A673 (cell line): ENCODE data around the gene MIAT. TPM values are rescaled to one million over a fixed set of nuclear protein-coding genes. Genes with fewer than 3 reads are reported as not detected.

ENCODE experiments used
- BruUV-seq: library from RNA; stranded (reverse); fragments of 400-500 nt; replicated peaks from 2 replicates; lab custom pipeline; 2021; lab: Mats Ljungman, UMichigan
- CTCF ChIA-PET: fragments of 300-600 bp; sonication (Branson Sonifier 250); formaldehyde crosslinking; loops from one replicate; lab custom pipeline; 2022; ENCODE audit warnings: antibody characterized with exemption; lab: Charles Lee
- POLR2A ChIA-PET: fragments of 300-600 bp; sonication (Branson Sonifier 250); formaldehyde crosslinking; loops from one replicate; lab custom pipeline; 2022; ENCODE audit warnings: antibody characterized with exemption; ENCODE audit not compliant: low non-redundant PET; lab: Charles Lee
- DNase-seq: peaks from one replicate; pipeline ENCODE4 v3.0.0-alpha.2; 2015; ENCODE audit warnings: low spot score
- H3K27ac ChIP-seq: fragments of 200-600 bp; sonication (generic); 2 replicates; pipeline ENCODE4 v1.5.1; 2016; ENCODE audit warnings: mixed run types, low read depth, mild to moderate bottlenecking, mixed read lengths, antibody characterized with exemption, low read length; ENCODE audit not compliant: poor library complexity, severe bottlenecking
- H3K27me3 ChIP-seq: fragments of 200-600 bp; sonication (generic); replicated peaks from 2 replicates; pipeline ENCODE4 v1.6.1; 2017; ENCODE audit warnings: mixed run types, low read depth, mild to moderate bottlenecking, mixed read lengths, antibody characterized with exemption, low read length; ENCODE audit not compliant: insufficient read depth, poor library complexity
- H3K36me3 ChIP-seq: fragments of 200-600 bp; sonication (generic); 2 replicates; pipeline ENCODE4 v1.6.1; 2016; ENCODE audit warnings: mixed run types, mild to moderate bottlenecking, mixed read lengths, antibody characterized with exemption, low read length; ENCODE audit not compliant: insufficient read depth, poor library complexity, severe bottlenecking
- H3K4me1 ChIP-seq: fragments of 200-600 bp; sonication (generic); 2 replicates; pipeline ENCODE4 v1.6.1; 2017; ENCODE audit warnings: mixed run types, mild to moderate bottlenecking, mixed read lengths, antibody characterized with exemption, low read length; ENCODE audit not compliant: insufficient read depth, poor library complexity, severe bottlenecking
- H3K4me3 ChIP-seq: fragments of 200-600 bp; sonication (generic); 2 replicates; pipeline ENCODE4 v1.5.1; 2016; ENCODE audit warnings: low read depth, mixed run types, mild to moderate bottlenecking, mixed read lengths, low read length; ENCODE audit not compliant: poor library complexity, severe bottlenecking
- H3K9me3 ChIP-seq: fragments of 200-600 bp; sonication (generic); 2 replicates; pipeline ENCODE4 v1.6.1; 2016; ENCODE audit warnings: mixed run types, low read depth, mild to moderate bottlenecking, mixed read lengths, antibody characterized with exemption, low read length; ENCODE audit not compliant: poor library complexity, severe bottlenecking
- CTCF ChIP-seq: fragments of 300-800, 200-600 bp; sonication (generic); conservative IDR thresholded peaks from 2 replicates; pipeline ENCODE4 v1.5.1; 2017; ENCODE audit warnings: low read depth, mild to moderate bottlenecking, antibody characterized with exemption, low read length, moderate library complexity, mixed read lengths
- EZH2 ChIP-seq: fragments of 200-600 bp; sonication (generic); IDR thresholded peaks from 2 replicates; pipeline ENCODE4 v1.6.1; 2017; ENCODE audit warnings: borderline replicate concordance, low read depth, mild to moderate bottlenecking, mixed read lengths, antibody characterized with exemption, low read length; ENCODE audit not compliant: poor library complexity, severe bottlenecking
- intact Hi-C: fragments of 100-400 bp; cut with micrococcal nuclease; formaldehyde crosslinking; loops from one replicate; pipeline ENCODE4 v1.10.0; 2022; ENCODE audit not compliant: unreplicated experiment
- total RNA-seq: library from RNA; stranded (reverse); gene quantifications from 2 replicates; pipeline ENCODE4 v1.2.3, GENCODE V29; 2021

MIAT gene
- total RNA-seq, 1 experiment from 2014 or later, result 6.2 TPM

DNA sequence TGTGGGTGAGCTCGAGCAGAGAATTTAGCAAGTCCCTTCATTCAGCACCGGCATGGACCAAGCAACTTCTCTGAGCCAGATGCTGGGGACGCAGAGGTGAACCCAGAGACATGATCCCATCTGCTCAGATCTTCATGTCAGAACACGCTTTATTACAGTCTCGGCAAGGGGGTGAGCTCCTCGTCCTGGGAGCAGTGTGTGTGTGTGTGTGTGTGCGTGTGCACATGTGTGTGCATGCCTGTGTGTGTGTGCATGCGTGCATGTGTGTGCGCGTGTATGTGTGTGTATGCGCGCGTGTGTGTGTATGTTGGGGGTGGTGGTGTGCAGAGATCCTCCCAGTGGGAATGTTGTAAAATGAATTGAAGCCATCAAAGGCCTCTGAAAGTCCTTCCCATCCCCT lies 9.8 kb downstream of the MIAT start:
- intact Hi-C loops, result no loop called here
- TF ChIP-seq EZH2 (no peak), CTCF (no peak)
- Histone ChIP-seq H3K4me3 (no peak overlapping the region), H3K4me1 (peaks cover 5% of the 10 kb centered on the region), H3K27ac (no peak overlapping the region), H3K36me3 (no peaks in the 10 kb centered on the region), H3K27me3 (no peaks in the 10 kb centered on the region), H3K9me3 (no peaks in the 10 kb centered on the region)
- DNase-seq, result no peak
- ChIA-PET POLR2A (no interaction called here), CTCF (interaction anchor here (0.5 kb wide), 1 partner anchor 37 kb away, joined by 5 read pairs; no protein-coding TSS in a partner anchor)
- no TSS peak for BruUV-seq

DNA sequence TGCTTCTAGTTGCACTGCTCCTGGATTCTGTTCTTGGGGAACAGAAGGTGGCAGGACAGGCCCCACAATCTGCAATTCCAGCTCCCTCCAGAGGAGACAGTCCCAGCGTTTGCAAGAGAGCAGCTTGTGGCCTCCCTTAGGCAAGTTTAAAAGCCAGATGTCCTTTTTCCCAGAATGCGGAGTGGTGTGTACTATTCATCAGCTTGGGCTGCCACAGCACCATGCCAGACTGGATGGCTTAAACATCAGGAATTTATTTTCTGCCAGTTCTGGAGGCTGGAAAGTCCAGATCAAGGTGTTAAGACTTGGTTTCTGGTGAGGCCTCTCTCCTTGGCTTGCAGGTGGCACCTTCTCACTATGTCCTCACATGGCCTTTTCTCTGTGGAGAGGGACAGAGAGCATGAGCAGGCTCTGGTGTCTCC lies 11.7 kb downstream of the MIAT start:
- Histone ChIP-seq H3K4me3 (no peak overlapping the region), H3K4me1 (peaks cover 8% of the 10 kb centered on the region), H3K9me3 (no peaks in the 10 kb centered on the region), H3K27ac (no peak overlapping the region), H3K36me3 (no peaks in the 10 kb centered on the region), H3K27me3 (no peaks in the 10 kb centered on the region)
- intact Hi-C loops, result no loop called here
- BruUV-seq, result no TSS peak
- peak; percentile 54 for DNase-seq
- ChIA-PET POLR2A (no interaction called here), CTCF (no interaction called here)
- TF ChIP-seq CTCF (peak; percentile 43), EZH2 (no peak)

DNA sequence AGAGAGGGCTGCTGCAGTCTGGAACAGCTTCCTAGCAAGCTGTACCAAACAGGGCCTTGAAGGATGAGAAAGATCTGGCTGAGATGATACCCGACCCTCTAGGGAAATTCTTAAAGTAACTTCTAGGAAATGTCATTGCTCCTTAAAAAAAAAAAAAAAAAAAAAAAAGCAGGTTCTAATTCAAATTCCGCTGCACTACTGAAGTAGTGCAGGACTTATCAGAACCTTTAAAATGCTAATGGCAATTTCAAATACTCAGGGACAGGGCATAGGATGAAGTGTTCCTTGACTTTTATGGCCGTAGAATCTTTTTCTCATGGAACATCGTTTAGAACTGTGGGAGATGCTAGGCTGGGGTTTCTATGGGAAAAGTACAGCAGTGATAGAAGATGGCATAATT lies 13.1 kb downstream of the MIAT start:
- no peak for DNase-seq
- Histone ChIP-seq H3K9me3 (no peaks in the 10 kb centered on the region), H3K4me3 (no peak overlapping the region), H3K36me3 (no peaks in the 10 kb centered on the region), H3K4me1 (peaks cover 8% of the 10 kb centered on the region), H3K27me3 (no peaks in the 10 kb centered on the region), H3K27ac (no peak overlapping the region)
- no TSS peak for BruUV-seq
- intact Hi-C loops, result loop anchor here (10.0 kb wide), 1 partner anchor 1134 kb away; the partner anchor contains the start of gene MN1
- CTCF ChIA-PET, result no interaction called here
- POLR2A ChIA-PET, result no interaction called here
- no peak for TF ChIP-seq EZH2
- no peak for TF ChIP-seq CTCF
